Eye (tissue), 1 donor: ENCODE results near the gene GOLGA8B.
"Not testable (repeated sequence)": the region's sequence is repeated elsewhere in the genome, so short reads cannot be mapped to it uniquely, and the experiment has no call there.

Source experiments
- DNase-seq: peaks from one replicate; pipeline ENCODE4 v3.0.0-alpha.2; 2015

The GOLGA8B gene

GRCh38 chr15:34583399-34584329, at the start of gene GOLGA8B:
Gene GOLGA8B (minus strand): TSS chr15:34583651. CDS start chr15:34535912, 47,739 bp downstream.
- peak; percentile 89 for DNase-seq

GRCh38 chr15:34633165-34633564, 49.7 kb upstream of the GOLGA8B start:
- not testable (repeated sequence) for DNase-seq

- no peak for DNase-seq
Measured at GRCh38 chr15:34628577-34629152, 45.2 kb upstream of the GOLGA8B start.

- no peak for DNase-seq
Measured at GRCh38 chr15:34625007-34625406, 41.6 kb upstream of the GOLGA8B start.

GRCh38 chr15:34621675-34622074, 38.2 kb upstream of the GOLGA8B start:
- DNase-seq = peak; percentile 18

GRCh38 chr15:34620814-34621213, 37.4 kb upstream of the GOLGA8B start:
- DNase-seq = no peak

GRCh38 chr15:34620142-34620541, 36.7 kb upstream of the GOLGA8B start:
- DNase-seq = no peak

GRCh38 chr15:34619151-34619550, 35.7 kb upstream of the GOLGA8B start:
- DNase-seq = no peak

- DNase-seq = no peak
Measured at GRCh38 chr15:34618073-34618472, 34.6 kb upstream of the GOLGA8B start.

GRCh38 chr15:34616613-34617012, 33.2 kb upstream of the GOLGA8B start:
- DNase-seq = peak; percentile 22

- DNase-seq = no peak
Measured at GRCh38 chr15:34613997-34614396, 30.5 kb upstream of the GOLGA8B start.

GRCh38 chr15:34613301-34613700, 29.9 kb upstream of the GOLGA8B start:
- DNase-seq = no peak

- peak; percentile 23 for DNase-seq
Measured at GRCh38 chr15:34610354-34610753, 26.9 kb upstream of the GOLGA8B start.

GRCh38 chr15:34609102-34610057, 25.9 kb upstream of the GOLGA8B start:
- DNase-seq = no peak

- no peak for DNase-seq
Measured at GRCh38 chr15:34608517-34608916, 25.1 kb upstream of the GOLGA8B start.

- no peak for DNase-seq
Measured at GRCh38 chr15:34607832-34608231, 24.4 kb upstream of the GOLGA8B start.

- DNase-seq = no peak
Measured at GRCh38 chr15:34606545-34606944, 23.1 kb upstream of the GOLGA8B start.

GRCh38 chr15:34606131-34606530, 22.7 kb upstream of the GOLGA8B start:
- no peak for DNase-seq

GRCh38 chr15:34603095-34603494, 19.6 kb upstream of the GOLGA8B start:
- DNase-seq = no peak

GRCh38 chr15:34600923-34601322, 17.5 kb upstream of the GOLGA8B start:
- no peak for DNase-seq

- DNase-seq = no peak
Measured at GRCh38 chr15:34598799-34599585, 15.5 kb upstream of the GOLGA8B start.

GRCh38 chr15:34597316-34597715, 13.9 kb upstream of the GOLGA8B start:
- DNase-seq = no peak
